Common myeloid progenitor, CD34-positive (primary cell): ENCODE measurements around the gene HAAO.
A peak's percentile ranks its signal among the peaks of the same experiment; 100 is the strongest.

Experiments used
- CTCF ChIA-PET: fragments of 350-600 bp; sonication (Branson Sonifier 250); formaldehyde crosslinking; loops from one replicate; lab custom pipeline; 2021; ENCODE audit warnings: antibody characterized with exemption; lab: Charles Lee
- POLR2A ChIA-PET: fragments of 350-600 bp; sonication (Branson Sonifier 250); formaldehyde crosslinking; loops from one replicate; lab custom pipeline; 2021; ENCODE audit warnings: antibody characterized with exemption; lab: Charles Lee
- DNase-seq, 3 donors: peaks; one replicate each; pipeline versions ENCODE4 v3.0.0 to v3.0.0-alpha.2; 2013
- H3K27ac ChIP-seq, 2 experiments: 1 replicate in 1 of 2; 2 replicates in 1 of 2; pipeline ENCODE4 v1.7.0; 2013; ENCODE audit warnings: inconsistent platforms in 2 of 2, low read length in 2 of 2, mild to moderate bottlenecking in 2 of 2, low read depth in 1 of 2, moderate library complexity in 1 of 2; ENCODE audit not compliant: severe bottlenecking in 2 of 2, insufficient read depth in 1 of 2, poor library complexity in 1 of 2
- H3K27me3 ChIP-seq, 5 experiments: replicated peaks in 2 of 5; 1 replicate in 3 of 5; 2 replicates in 2 of 5; pipeline versions ENCODE4 v1.6.1 to v1.7.0; 2013; ENCODE audit warnings: low read length in 4 of 5, mild to moderate bottlenecking in 2 of 5, moderate library complexity in 2 of 5, inconsistent platforms in 1 of 5; ENCODE audit not compliant: insufficient read depth in 5 of 5, control insufficient read depth in 4 of 5
- H3K36me3 ChIP-seq, 4 experiments: 1 replicate in 2 of 4; 2 replicates in 2 of 4; pipeline versions ENCODE4 v1.6.1 to v1.7.0; 2013; ENCODE audit warnings: low read length in 3 of 4, control low read depth in 1 of 4, mild to moderate bottlenecking in 1 of 4; ENCODE audit not compliant: control insufficient read depth in 4 of 4, insufficient read depth in 4 of 4
- H3K4me1 ChIP-seq, 4 experiments: 1 replicate in 3 of 4; 2 replicates in 1 of 4; pipeline versions ENCODE4 v1.6.1 to v1.7.1; 2013; ENCODE audit warnings: low read length in 3 of 4, mild to moderate bottlenecking in 3 of 4, control low read depth in 1 of 4, inconsistent platforms in 1 of 4, moderate library complexity in 1 of 4; ENCODE audit not compliant: control insufficient read depth in 4 of 4, insufficient read depth in 4 of 4; ENCODE audit errors: control extremely low read depth in 1 of 4
- H3K4me3 ChIP-seq, 7 experiments: 1 replicate in 4 of 7; 2 replicates in 3 of 7; pipeline versions ENCODE4 v1.5.1 to v1.7.0; 2013; ENCODE audit warnings: mild to moderate bottlenecking in 7 of 7, low read length in 6 of 7, moderate library complexity in 6 of 7, inconsistent platforms in 2 of 7, low read depth in 2 of 7, control low read depth in 1 of 7; ENCODE audit not compliant: insufficient read depth in 4 of 7, control insufficient read depth in 1 of 7; ENCODE audit errors: extremely low read depth in 1 of 7
- H3K9me3 ChIP-seq, 5 experiments: 1 replicate in 4 of 5; 2 replicates in 1 of 5; pipeline versions ENCODE4 v1.6.1 to v1.7.1; 2013; ENCODE audit warnings: low read length in 4 of 5, mild to moderate bottlenecking in 2 of 5, inconsistent platforms in 1 of 5, low read depth in 1 of 5, moderate library complexity in 1 of 5; ENCODE audit not compliant: control insufficient read depth in 4 of 5, insufficient read depth in 2 of 5; ENCODE audit errors: control extremely low read depth in 1 of 5
- WGBS: methylation state at CpG from one replicate; pipeline ENCODE4 v1.1.5; 2013; ENCODE audit not compliant: insufficient coverage; 5-methylcytosine and 5-hydroxymethylcytosine counted together

The HAAO gene

GRCh38 chr2:42752816-42753813 is 39.3 kb downstream of the HAAO start:
- no peaks in the 10 kb centered on the region for H3K36me3 ChIP-seq
- DNase-seq, result peak; percentile 44 to 83 (median 75)
- CTCF ChIA-PET, result interaction anchor here (0.9 to 3.3 kb wide), 9 partner anchors 11 to 1352 kb away, joined by 3 to 13 read pairs (median 4); partner anchors contain the start of gene OXER1
- H3K27ac ChIP-seq, result no peak overlapping the region
- no peaks in the 10 kb centered on the region for H3K9me3 ChIP-seq
- H3K4me1 ChIP-seq, result peaks cover 27 to 70% (median 56%) of the 10 kb centered on the region in 4 experiments
- WGBS, result 70% methylated on average over 13 of the region's 24 CpGs
- POLR2A ChIA-PET, result no interaction called here
- H3K4me3 ChIP-seq, result peak overlapping the region in 4 of 7 experiments; percentile 21 to 57 (median 30)
- no peaks in the 10 kb centered on the region for H3K27me3 ChIP-seq

- H3K9me3 ChIP-seq, result no peaks in the 10 kb centered on the region
- H3K27ac ChIP-seq, result no peak overlapping the region
- H3K4me1 ChIP-seq, result peaks cover 27 to 70% (median 56%) of the 10 kb centered on the region in 4 experiments
- POLR2A ChIA-PET, result interaction anchor here (0.6 kb wide), 1 partner anchor 78 kb away, joined by 3 read pairs; no protein-coding TSS in a partner anchor
- CTCF ChIA-PET, result interaction anchor here (0.8 to 3.3 kb wide), 7 partner anchors 11 to 1353 kb away, joined by 3 to 13 read pairs (median 4); partner anchors contain the start of gene OXER1
- H3K36me3 ChIP-seq, result no peaks in the 10 kb centered on the region
- H3K27me3 ChIP-seq, result no peaks in the 10 kb centered on the region
- peak; percentile 90 to 99 (median 99) for DNase-seq
- 0% methylated on average over 1 of the region's 2 CpGs for WGBS
- H3K4me3 ChIP-seq, result peak overlapping the region in 4 of 7 experiments; percentile 21 to 57 (median 30)
Observed at GRCh38 chr2:42752314-42752713, 40.1 kb downstream of the HAAO start.

- WGBS, result 92% methylated on average over 1 of the region's 4 CpGs
- CTCF ChIA-PET, result interaction anchor here (1.3 kb wide), 1 partner anchor 9 kb away, joined by 4 read pairs; no protein-coding TSS in a partner anchor
Observed at GRCh38 chr2:42748840-42749239, 43.5 kb downstream of the HAAO start.

GRCh38 chr2:42747422-42747821 is 45.0 kb downstream of the HAAO start:
- ChIA-PET CTCF (interaction anchor here (1.9 kb wide), 1 partner anchor 12 kb away, joined by 5 read pairs; no protein-coding TSS in a partner anchor), POLR2A (no interaction called here)
- H3K27me3 ChIP-seq, result no peaks in the 10 kb centered on the region
- H3K4me3 ChIP-seq, result no peak overlapping the region
- peaks cover 0 to 2% (median 0%) of the 10 kb centered on the region in 4 experiments for H3K36me3 ChIP-seq
- no peak for DNase-seq
- H3K9me3 ChIP-seq, result peaks cover 0 to 4% (median 0%) of the 10 kb centered on the region in 5 experiments
- WGBS, result 100% methylated on average over 2 of the region's 3 CpGs
- H3K27ac ChIP-seq, result no peak overlapping the region
- H3K4me1 ChIP-seq, result peaks cover 14 to 21% (median 18%) of the 10 kb centered on the region in 4 experiments

More at GRCh38 chr2:42748840-42749239, 43.5 kb downstream of the HAAO start:
- H3K27me3 ChIP-seq, result no peaks in the 10 kb centered on the region
- no peaks in the 10 kb centered on the region for H3K36me3 ChIP-seq
- H3K9me3 ChIP-seq, result no peaks in the 10 kb centered on the region
- H3K4me3 ChIP-seq, result no peak overlapping the region
- peaks cover 25 to 36% (median 32%) of the 10 kb centered on the region in 4 experiments for H3K4me1 ChIP-seq
- no peak overlapping the region for H3K27ac ChIP-seq
- DNase-seq, result no peak
- POLR2A ChIA-PET, result no interaction called here

GRCh38 chr2:42744545-42745082 is 47.8 kb downstream of the HAAO start:
- no peak for DNase-seq
- Histone ChIP-seq H3K27me3 (no peaks in the 10 kb centered on the region), H3K9me3 (peaks cover 0 to 11% (median 0%) of the 10 kb centered on the region in 5 experiments), H3K4me1 (no peaks in the 10 kb centered on the region), H3K27ac (no peak overlapping the region), H3K36me3 (peaks cover 0 to 2% (median 0%) of the 10 kb centered on the region in 4 experiments), H3K4me3 (no peak overlapping the region)
- ChIA-PET CTCF (interaction anchor here (0.6 kb wide), 1 partner anchor 13 kb away, joined by 3 read pairs; no protein-coding TSS in a partner anchor), POLR2A (no interaction called here)
- WGBS, result 92% methylated on average over 2 of the region's 3 CpGs

GRCh38 chr2:42743659-42743990 is 48.8 kb downstream of the HAAO start:
- WGBS, result 100% methylated on average over 1 of the region's 1 CpG
- no peak for DNase-seq
- ChIA-PET POLR2A (no interaction called here), CTCF (no interaction called here)
- Histone ChIP-seq H3K9me3 (peaks cover 0 to 12% (median under 1%) of the 10 kb centered on the region in 5 experiments), H3K27ac (no peak overlapping the region), H3K36me3 (peaks cover 0 to 2% (median 0%) of the 10 kb centered on the region in 4 experiments), H3K4me1 (no peaks in the 10 kb centered on the region), H3K27me3 (no peaks in the 10 kb centered on the region), H3K4me3 (no peak overlapping the region)
